Measurements from ENCODE around the gene CYFIP1.

The CYFIP1 gene

DNA sequence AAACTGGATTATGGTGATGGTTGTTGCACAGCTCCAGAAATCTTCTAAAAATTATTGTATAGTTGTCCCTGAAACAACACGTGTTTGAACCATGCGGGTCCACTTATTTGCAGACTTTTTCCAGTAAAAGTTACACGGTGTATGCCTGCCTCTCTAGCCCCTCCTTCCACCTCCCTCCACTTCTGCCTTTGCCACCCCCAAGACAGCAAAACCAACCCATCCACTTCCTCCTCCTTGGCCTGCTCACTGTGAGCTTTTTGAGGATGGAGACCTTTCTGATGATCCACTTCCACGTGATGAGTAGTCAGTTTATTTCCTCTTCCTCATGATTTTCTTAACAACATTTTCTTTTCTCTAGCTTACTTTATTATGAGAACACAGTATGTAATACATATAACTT, 5.4 kb downstream of the CYFIP1 start:
- no peaks in the 10 kb centered on the region for H3F3A ChIP-seq (ENCODE audit: insufficient read depth)
- no peaks in the 10 kb centered on the region for H4K20me1 ChIP-seq (ENCODE audit: low read depth, low read length)
- TF ChIP-seq EZH2phosphoT487 (conservative IDR thresholded peaks at IDR 0.05; ENCODE audit: low read length), result no peak
- TF ChIP-seq, protein P1, sequence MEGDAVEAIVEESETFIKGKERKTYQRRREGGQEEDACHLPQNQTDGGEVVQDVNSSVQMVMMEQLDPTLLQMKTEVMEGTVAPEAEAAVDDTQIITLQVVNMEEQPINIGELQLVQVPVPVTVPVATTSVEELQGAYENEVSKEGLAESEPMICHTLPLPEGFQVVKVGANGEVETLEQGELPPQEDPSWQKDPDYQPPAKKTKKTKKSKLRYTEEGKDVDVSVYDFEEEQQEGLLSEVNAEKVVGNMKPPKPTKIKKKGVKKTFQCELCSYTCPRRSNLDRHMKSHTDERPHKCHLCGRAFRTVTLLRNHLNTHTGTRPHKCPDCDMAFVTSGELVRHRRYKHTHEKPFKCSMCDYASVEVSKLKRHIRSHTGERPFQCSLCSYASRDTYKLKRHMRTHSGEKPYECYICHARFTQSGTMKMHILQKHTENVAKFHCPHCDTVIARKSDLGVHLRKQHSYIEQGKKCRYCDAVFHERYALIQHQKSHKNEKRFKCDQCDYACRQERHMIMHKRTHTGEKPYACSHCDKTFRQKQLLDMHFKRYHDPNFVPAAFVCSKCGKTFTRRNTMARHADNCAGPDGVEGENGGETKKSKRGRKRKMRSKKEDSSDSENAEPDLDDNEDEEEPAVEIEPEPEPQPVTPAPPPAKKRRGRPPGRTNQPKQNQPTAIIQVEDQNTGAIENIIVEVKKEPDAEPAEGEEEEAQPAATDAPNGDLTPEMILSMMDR (IDR thresholded peaks at IDR 0.05; ENCODE audit: insufficient read depth, low read length, poor library complexity, severe bottlenecking), result no peak
- H3K27me3 ChIP-seq (ENCODE audit: low read length), result no peaks in the 10 kb centered on the region
- H3K9ac ChIP-seq (ENCODE audit: low read length), result no peak overlapping the region
- H2AFZ ChIP-seq (ENCODE audit: low read depth, low read length, severe bottlenecking), result no peak overlapping the region
- no peaks in the 10 kb centered on the region for H3K9me2 ChIP-seq (replicated peaks; ENCODE audit: insufficient read depth, low read length)
- no peaks in the 10 kb centered on the region for H3K79me2 ChIP-seq (ENCODE audit: insufficient read depth, low read length)
- no peak overlapping the region for H3K4me3 ChIP-seq (ENCODE audit: insufficient read depth, low read length, poor library complexity, severe bottlenecking)
- no peaks in the 10 kb centered on the region for H3K36me3 ChIP-seq (ENCODE audit: low read length)
- H3K27ac ChIP-seq (ENCODE audit: low read depth, low read length), result no peak overlapping the region
- no peaks in the 10 kb centered on the region for H3K9me3 ChIP-seq (ENCODE audit: insufficient read depth, low read length)
- H3K4me2 ChIP-seq (ENCODE audit: low read depth, low read length, poor library complexity, severe bottlenecking), result no peak overlapping the region

DNA sequence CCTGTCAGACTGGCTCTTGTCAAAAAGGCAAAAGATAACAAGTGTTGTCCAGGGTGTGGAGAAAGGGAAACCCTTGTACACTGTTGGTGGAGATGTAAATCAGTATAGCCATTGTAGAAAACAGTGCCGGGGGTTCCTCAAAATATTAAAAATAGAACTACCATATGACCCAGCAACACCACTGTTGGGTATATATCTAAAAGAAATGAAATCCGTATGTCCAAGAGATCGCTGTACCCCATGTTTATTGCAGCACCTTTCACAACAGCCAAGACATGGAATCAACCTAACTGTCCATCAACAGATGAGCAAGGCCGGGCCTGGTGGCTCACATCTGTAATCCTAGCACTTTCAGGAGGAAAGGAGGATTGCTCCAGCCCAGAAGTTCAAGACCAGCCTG, 6.2 kb downstream of the CYFIP1 start:
- Histone ChIP-seq H3K4me3 (ENCODE audit: insufficient read depth, low read length, poor library complexity, severe bottlenecking) (no peak overlapping the region), H3K79me2 (ENCODE audit: insufficient read depth, low read length) (no peaks in the 10 kb centered on the region), H3K27me3 (ENCODE audit: low read length) (no peaks in the 10 kb centered on the region), H3K4me2 (ENCODE audit: low read depth, low read length, poor library complexity, severe bottlenecking) (no peak overlapping the region), H3K9me2 (replicated peaks; ENCODE audit: insufficient read depth, low read length) (no peaks in the 10 kb centered on the region), H3K27ac (ENCODE audit: low read depth, low read length) (no peak overlapping the region), H3K36me3 (ENCODE audit: low read length) (no peaks in the 10 kb centered on the region), H4K20me1 (ENCODE audit: low read depth, low read length) (no peaks in the 10 kb centered on the region), H2AFZ (ENCODE audit: low read depth, low read length, severe bottlenecking) (no peak overlapping the region), H3K9ac (ENCODE audit: low read length) (no peak overlapping the region), H3F3A (ENCODE audit: insufficient read depth) (no peaks in the 10 kb centered on the region), H3K9me3 (ENCODE audit: insufficient read depth, low read length) (no peaks in the 10 kb centered on the region)
- TF ChIP-seq EZH2phosphoT487 (conservative IDR thresholded peaks at IDR 0.05; ENCODE audit: low read length), result no peak
- TF ChIP-seq, protein P1 (IDR thresholded peaks at IDR 0.05; ENCODE audit: insufficient read depth, low read length, poor library complexity, severe bottlenecking), result no peak

DNA sequence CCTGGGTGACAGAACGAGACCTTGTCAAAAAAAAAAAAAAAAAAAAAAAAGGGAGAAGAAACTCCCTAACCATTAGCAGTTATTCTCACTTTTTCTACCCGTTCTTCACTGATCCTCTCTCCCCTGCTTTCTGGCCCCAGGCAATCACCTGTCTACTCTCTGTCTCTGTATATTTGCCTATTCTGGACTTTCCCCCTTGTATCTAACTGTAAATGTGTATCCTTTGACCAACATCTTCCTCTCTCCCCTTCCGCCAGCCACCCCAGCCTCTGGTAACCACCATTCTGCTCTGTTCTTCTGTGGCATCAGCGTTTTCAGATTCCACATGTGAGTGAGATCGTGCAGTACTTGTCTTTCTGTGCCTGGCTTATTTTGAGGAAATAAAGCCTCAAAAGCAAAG, 6.9 kb downstream of the CYFIP1 start:
- Histone ChIP-seq H3K9me2 (replicated peaks; ENCODE audit: insufficient read depth, low read length) (no peaks in the 10 kb centered on the region), H3K36me3 (ENCODE audit: low read length) (no peaks in the 10 kb centered on the region), H2AFZ (ENCODE audit: low read depth, low read length, severe bottlenecking) (no peak overlapping the region), H3K4me3 (ENCODE audit: insufficient read depth, low read length, poor library complexity, severe bottlenecking) (no peak overlapping the region), H3K9ac (ENCODE audit: low read length) (no peak overlapping the region), H3K9me3 (ENCODE audit: insufficient read depth, low read length) (no peaks in the 10 kb centered on the region), H3K4me2 (ENCODE audit: low read depth, low read length, poor library complexity, severe bottlenecking) (no peak overlapping the region), H3K27me3 (ENCODE audit: low read length) (no peaks in the 10 kb centered on the region), H3K27ac (ENCODE audit: low read depth, low read length) (no peak overlapping the region), H3K79me2 (ENCODE audit: insufficient read depth, low read length) (no peaks in the 10 kb centered on the region), H3F3A (ENCODE audit: insufficient read depth) (no peaks in the 10 kb centered on the region), H4K20me1 (ENCODE audit: low read depth, low read length) (no peaks in the 10 kb centered on the region)
- TF ChIP-seq, protein P1 (IDR thresholded peaks at IDR 0.05; ENCODE audit: insufficient read depth, low read length, poor library complexity, severe bottlenecking), result no peak
- TF ChIP-seq EZH2phosphoT487 (conservative IDR thresholded peaks at IDR 0.05; ENCODE audit: low read length), result no peak

Measured in SU-DHL-6 (cell line).